NCI-H345 (cell line): ENCODE data around the gene BRK1.
"Not testable (repeated sequence)": the region's sequence is repeated elsewhere in the genome, so short reads cannot be mapped to it uniquely, and the experiment has no call there.

Experiments used
- DNase-seq: peaks from one replicate; lab custom pipeline; 2025; lab: John Stamatoyannopoulos, UW

Gene BRK1

GRCh38 chr3:10115326-10116137, at the start of gene BRK1:
BRK1 (plus strand) TSS chr3:10115675; CDS start chr3:10115702, 27 bp downstream.
- DNase-seq = peak; percentile 90

- not testable (repeated sequence) for DNase-seq
Observed at GRCh38 chr3:10070077-10070476, 45.4 kb upstream of the BRK1 start.

- DNase-seq = no peak
Observed at GRCh38 chr3:10074666-10075065, 40.8 kb upstream of the BRK1 start.

- no peak for DNase-seq
Observed at GRCh38 chr3:10081871-10082270, 33.6 kb upstream of the BRK1 start.

- DNase-seq = no peak
Observed at GRCh38 chr3:10085738-10086137, 29.7 kb upstream of the BRK1 start.

GRCh38 chr3:10088256-10088655, 27.2 kb upstream of the BRK1 start:
- no peak for DNase-seq

- no peak for DNase-seq
Observed at GRCh38 chr3:10090179-10090578, 25.3 kb upstream of the BRK1 start.

GRCh38 chr3:10090774-10091173, 24.7 kb upstream of the BRK1 start:
- DNase-seq = not testable (repeated sequence)

GRCh38 chr3:10091387-10091786, 24.1 kb upstream of the BRK1 start:
- DNase-seq = not testable (repeated sequence)

GRCh38 chr3:10093678-10094077, 21.8 kb upstream of the BRK1 start:
- no peak for DNase-seq

- DNase-seq = no peak
Observed at GRCh38 chr3:10099041-10099440, 16.4 kb upstream of the BRK1 start.

- DNase-seq = no peak
Observed at GRCh38 chr3:10106919-10107318, 8.6 kb upstream of the BRK1 start.

- DNase-seq = no peak
Observed at GRCh38 chr3:10108091-10108490, 7.4 kb upstream of the BRK1 start, which contains the start of gene FANCD2OS. FANCD2OS (minus strand) TSS chr3:10108255; CDS start chr3:10104774, 3,481 bp downstream.

- DNase-seq = no peak
Observed at GRCh38 chr3:10116138-10116460, 624 bp downstream of the BRK1 start.

- no peak for DNase-seq
Observed at GRCh38 chr3:10116928-10117327, 1.5 kb downstream of the BRK1 start.

- no peak for DNase-seq
Observed at GRCh38 chr3:10119376-10119775, 3.9 kb downstream of the BRK1 start.

- DNase-seq = no peak
Observed at GRCh38 chr3:10121064-10121463, 5.6 kb downstream of the BRK1 start.

- DNase-seq = no peak
Observed at GRCh38 chr3:10122724-10123123, 7.2 kb downstream of the BRK1 start.

GRCh38 chr3:10135872-10136271, 20.4 kb downstream of the BRK1 start:
- not testable (repeated sequence) for DNase-seq

GRCh38 chr3:10136426-10137005, 21.0 kb downstream of the BRK1 start:
- DNase-seq = no peak

- DNase-seq = no peak
Observed at GRCh38 chr3:10137178-10137577, 21.7 kb downstream of the BRK1 start.

GRCh38 chr3:10140996-10141546, 25.6 kb downstream of the BRK1 start:
- DNase-seq = no peak
